ENCODE data around the gene ZNF70.

Gene ZNF70

DNA sequence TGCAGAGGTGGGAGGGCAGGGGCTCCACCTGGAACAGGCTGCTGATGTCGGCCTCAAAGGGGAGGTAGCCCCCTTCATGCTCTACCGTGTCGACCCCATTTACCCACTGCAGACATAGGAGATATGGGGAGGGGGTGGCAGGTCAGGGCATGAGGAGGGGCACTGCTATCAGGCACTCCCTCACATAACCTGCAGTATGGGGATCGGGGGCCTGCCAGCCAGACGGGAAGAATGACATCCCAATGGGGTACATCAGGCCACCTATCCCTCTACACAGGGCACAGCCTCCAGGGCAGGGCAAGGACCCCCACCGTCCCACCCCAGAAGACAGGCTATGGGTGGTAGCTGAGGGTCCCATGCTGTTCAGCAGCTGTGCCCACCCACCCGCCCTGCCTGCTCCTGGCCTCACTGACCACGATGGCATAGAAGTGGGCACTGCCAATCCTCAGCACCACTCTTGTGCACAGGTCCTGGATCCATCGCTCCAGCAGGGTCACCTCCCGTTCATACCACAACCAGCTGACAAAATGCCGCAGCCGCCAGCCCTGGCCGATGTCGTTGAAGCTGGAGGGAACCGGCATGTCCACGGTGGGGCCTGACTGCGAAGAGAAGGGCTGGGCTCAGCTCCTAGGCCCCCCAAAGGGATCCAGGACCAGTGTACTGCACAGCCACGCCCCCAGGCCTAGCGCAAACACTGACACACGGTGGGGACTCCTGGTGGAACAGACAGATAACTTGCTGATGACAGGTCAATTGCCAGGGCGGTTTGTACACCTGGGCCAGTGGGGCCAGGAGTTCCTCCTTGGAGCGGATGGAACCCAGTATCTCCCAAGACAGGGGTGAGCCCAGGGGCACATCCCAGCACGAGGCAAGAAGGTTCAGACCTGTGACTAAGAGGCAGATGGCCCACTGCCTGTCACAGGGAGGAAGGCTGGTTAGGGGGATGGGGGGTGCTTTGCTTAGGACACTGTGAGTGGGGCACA, 36.0 kb downstream of the ZNF70 start:
- no peak for DNase-seq

DNA sequence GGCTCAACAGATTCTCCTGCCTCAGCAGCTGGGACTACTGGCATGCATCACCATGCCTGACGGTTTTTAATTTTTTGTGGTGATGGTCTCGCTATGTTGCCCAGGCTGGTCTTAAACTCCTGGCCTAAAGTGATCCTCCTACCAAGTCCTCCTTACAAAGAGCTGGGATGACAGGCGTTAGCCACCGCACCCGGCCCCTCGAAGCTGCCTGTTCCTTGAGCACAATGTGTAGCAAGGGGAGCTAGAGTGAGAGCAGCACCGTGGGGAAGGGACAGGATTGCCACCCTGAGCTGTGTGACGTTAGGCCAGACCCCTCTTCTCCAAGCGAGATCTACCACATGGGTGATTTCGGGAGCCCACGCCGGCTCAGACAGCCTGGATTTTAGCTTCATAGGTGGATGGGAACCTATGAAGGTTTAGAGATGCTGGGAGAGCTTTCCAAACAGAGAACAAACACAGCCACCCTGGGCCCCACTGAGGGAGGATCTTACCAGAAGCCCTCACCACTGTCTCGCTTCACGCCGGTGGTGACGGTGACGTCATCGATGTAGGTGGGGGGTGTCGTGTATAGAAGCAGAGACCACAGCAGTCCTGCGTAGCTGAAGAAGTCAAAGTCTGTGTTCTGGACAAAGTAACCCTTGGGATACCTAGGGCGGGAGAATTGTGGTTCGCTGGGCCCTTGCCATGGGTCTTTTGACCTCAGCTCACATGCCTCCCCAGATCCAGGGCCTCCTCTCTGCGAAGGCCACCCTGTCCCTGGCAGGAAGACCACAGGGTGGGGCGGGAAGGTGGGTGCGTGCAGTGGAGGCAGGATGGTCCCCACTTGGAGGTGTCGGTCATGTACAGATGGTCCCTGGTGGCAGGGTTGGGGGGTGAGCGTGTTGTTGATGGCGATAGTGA, 37.0 kb downstream of the ZNF70 start:
- no peak for DNase-seq

DNA sequence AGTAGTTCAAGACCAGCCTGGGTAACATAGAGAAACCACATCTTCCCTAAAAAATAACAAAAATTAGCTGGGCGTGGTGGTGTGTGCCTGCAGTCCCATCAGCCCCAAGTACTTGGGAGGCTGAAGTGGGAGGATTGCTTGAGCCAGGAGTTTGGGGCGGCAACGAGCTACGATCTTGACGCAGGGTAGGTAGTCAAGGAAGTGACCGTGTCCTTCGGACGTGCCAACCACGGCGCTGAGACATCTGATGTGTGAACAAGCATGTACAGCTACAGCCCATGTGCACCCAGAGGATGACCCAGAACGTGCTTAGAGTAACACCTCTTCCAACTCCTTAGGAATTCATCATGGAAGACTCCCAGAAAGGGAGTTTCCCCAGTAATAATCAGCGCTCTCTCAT, 38.7 kb downstream of the ZNF70 start:
- DNase-seq: no peak

DNA sequence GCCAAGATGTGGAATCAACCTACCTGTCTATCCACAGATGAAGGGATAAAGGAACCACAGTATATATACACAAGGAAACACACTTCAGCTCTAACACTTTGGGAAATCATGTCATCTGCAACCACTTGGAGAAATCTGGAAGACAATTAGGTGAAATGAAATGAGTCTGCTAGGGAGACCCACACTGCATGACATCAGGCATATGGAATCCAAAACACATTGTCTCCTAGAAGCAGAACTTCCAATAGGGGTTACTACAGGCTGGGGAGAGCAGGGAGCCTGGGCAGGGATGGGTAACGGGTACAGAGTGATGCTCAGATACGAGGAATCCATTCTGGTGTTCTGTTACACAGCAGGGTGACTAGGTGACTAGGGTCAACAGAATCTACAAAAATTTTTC, 41.8 kb downstream of the ZNF70 start:
- DNase-seq: no peak

DNA sequence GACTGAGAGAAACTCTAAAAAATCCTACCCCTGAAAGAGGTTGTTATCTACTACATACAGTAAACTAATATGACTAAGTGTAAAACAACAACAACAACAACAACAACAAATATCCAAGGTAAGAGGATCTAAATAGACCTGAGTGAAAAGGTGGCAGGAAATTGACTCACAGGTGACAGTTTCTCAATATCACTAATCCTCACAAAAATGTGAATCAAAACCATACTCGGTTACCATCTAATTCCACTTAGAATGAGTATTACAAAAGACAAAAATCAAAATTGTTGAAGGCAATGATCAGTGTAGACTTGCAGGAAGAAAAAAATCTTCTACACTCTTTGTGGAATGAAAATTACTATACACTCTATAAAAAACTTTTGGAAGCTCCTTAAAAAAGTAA, 42.6 kb downstream of the ZNF70 start:
- no peak for DNase-seq

DNA sequence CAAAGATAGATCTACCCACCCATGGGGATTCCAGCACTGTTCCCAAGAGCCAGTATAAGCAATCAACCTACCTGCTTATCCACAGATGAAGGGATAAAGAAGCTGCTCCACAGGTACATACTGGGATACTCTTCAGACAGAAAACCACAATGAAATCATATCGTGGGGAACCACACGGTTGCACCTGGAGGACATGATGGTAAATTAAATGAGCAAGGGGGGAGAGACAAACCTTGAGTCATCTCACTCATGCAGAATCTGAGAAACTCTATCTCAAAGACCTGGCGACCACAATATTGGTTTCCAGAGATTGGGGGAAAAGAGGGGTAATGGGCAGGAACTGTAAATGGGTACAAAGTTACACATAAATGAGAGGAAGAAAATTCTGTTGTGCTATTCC, 45.6 kb downstream of the ZNF70 start:
- DNase-seq: peak; percentile 21

DNA sequence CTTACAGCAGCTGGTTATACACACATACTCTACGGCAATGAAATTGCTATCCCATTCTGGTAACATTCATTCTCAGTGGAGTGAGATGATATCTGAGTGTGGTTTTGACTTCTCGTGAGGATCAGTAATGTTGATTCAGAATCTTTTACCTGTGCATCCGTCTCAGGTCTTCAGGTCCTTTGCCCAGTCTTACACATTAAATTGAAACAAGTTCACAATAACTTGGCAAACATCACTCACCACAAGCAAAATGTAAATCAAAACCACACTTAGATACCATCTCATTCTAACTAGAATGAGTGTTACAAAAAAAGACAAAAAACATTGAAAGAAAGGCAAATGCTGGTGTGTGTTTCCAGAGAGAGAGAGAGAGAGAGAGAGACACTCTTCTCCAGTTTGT, 46.1 kb downstream of the ZNF70 start:
- no peak for DNase-seq

DNA sequence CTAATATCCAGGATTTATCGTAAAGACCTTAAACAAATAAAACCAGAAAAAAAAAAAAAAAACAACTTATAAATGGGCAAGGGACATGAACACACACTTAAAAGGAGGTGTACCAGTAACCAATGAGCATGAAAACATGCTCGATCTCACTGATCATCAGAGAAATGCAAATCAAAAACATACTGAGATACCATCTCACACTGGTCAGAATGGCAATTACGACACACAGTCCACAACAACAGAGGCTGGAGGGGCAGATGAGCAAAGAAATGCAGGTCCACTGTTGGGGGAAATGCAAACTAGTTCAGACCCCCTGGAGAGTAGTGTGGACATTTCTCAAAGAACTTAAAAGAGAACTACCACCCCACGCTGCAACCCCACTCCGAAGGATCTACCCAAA, 46.9 kb downstream of the ZNF70 start:
- no peak for DNase-seq

DNA sequence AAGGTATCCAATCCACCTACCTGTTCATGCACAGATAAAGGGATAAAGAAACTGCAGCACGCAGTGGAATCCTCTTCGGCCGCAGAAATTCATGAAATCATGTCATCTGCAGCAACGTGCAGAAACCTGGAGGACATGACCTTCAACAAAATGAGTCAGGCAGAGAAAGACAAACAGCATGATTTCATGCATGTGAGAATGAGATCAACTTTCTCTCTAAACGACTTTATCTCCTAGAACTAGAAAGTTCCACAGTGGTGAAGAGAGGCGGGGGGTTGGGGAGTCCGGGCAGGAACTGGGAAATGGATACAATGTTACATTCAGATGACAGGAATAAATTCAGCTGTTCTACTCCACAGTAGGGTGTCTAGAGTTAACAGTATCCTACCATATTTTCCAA, 50.2 kb downstream of the ZNF70 start:
- DNase-seq: no peak

DNA sequence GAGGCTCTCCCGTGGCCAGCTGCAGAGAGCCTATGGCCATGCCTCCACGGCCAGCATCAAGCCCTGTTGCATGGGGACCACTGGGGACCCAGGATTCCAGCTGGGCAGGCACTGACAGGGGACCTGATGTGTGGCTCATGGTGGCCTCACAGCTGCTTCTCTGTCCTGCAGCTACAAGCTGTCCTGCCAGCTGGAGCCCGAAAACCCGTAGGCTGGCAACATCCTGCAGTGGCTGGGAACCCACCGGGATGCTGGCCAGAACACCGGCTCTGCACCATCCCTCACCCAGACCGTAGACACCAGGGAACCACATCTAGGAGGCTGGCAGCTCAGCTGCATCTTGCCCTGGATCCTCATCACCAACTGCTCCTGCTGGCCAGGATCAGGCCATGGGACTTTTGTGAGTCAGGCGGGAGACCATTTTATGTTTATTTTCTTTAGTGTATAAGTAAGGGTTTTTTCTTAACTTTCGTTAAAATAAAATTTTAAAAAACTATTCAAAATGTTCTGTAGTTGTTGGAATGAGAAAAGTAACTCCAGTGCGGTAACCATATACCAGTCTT, 52.2 kb downstream of the ZNF70 start:
- no peak for DNase-seq

DNA sequence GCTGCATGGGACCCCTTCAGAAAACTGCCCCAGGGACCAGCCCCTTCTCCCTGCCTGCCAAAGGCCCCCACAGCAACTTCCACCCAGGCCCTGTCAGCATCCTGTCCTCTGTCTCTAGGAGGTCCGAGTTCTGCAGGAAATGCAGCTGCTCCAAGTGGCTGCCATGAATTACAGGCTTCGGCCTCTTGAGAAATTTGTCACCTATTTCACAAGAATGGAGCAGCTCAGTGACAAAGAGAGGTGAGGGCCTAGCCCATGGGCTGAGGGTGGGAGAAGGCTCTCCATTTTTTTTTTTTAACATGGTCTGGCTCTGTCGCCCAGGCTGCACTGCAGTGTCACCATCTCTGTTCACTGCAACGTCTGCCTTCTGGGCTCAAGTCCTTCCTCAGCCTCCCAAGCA, 52.8 kb downstream of the ZNF70 start:
- DNase-seq: no peak

DNA sequence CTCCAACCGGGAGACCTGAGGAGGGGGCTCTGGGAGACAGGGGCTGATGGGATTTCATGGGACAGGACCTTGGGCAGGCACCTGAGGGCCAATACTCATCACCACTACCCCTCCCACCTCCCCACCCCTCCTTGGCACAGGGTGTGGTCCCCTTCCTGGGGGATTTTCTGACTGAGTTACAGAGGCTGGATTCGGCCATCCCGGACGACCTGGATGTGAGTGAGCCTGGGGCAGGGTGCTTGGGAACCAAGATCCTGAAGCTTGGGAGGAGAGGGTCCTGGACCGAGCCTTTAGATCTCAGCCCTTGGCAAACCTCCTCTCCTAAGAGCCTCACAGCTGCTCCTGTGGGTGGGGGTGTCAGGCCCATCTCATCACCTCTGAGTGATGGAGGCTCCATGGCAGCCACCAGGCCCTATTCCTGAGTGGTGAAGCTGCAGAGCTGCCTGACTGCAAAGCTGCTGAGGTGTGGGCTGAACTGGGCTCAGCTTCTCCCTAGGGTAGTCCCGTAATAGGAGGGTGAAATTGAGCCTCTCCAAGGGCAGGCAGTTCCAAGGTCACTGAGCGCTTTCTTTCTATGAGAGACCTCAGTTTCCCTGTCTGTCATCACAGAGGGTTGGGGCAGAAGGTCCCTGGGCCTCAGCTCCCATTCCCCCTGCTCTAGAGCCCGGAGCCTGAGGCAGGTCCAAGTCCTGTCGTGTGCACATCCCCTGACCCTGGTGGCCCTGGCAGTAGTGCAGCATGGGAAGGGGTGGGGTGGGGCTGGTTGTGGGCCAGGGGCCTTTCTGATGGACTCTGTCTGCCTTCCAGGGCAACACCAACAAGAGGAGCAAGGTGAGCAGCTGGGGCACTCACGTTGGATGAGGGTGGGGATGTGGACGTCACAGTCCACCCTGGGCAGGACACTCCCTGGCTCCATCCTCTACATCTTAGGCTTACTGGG, 53.6 kb downstream of the ZNF70 start:
- DNase-seq: no peak

DNA sequence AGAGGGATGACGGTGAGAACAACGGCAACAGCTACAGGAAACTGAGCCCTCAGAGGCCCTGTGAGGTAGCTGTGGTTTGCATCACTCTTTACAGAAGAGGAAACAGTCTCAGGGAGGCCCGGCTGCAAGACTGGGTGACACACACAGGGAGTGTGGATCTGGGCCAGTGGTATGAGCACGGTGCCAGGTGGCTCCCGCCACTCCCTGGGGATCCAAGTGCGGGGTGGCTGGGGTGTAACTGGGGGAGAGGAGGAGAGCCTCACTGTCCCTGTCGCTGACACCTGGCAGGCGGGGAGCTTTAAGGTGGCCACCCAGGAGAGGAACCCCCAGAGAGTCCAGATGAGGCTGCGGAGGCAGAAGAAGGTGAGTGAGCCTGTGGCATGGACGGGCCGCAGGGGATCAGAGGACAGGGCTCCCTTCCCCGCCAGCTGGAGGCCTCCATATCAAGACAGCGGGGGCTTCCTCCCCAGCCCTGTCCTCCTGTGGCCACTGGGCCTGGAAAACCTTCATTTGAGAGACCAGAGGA, 54.5 kb downstream of the ZNF70 start:
- peak; percentile 75 for DNase-seq

DNA sequence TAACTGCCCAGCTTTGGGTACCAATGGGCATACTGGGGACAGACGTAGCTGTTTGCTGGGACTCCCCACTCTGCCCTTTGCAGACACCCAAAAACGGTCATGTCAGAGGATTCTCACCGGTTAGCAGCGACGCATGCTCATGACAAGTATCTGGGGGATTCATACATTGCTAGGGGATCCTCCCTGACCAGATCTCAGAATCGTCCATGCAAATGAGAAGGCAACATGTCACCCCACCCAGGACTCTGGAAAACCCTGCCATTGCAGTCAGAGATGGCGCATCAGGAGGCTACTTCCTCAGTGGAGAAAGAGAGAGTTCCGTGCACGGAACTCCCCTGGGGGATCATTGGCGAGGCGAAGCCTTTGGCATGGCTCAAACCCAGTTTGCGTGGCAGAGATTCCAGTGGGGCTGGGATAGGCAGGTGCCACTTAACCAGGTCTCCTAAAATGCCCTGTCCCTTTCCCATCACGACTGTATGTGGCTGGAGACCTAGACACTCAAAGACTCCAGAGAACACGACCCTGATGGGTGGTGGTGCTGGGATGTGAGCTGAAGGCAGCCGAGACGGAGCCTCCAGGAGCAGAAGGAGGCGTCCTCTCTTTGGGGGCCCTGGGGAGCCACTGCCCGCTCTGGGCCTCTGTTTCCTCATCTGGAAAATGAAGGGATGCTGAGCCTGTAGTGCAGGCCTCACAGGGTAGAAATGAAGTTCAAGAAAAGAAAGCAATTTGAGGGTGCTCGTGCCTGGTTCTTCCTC, 55.2 kb downstream of the ZNF70 start:
- DNase-seq: no peak

DNA sequence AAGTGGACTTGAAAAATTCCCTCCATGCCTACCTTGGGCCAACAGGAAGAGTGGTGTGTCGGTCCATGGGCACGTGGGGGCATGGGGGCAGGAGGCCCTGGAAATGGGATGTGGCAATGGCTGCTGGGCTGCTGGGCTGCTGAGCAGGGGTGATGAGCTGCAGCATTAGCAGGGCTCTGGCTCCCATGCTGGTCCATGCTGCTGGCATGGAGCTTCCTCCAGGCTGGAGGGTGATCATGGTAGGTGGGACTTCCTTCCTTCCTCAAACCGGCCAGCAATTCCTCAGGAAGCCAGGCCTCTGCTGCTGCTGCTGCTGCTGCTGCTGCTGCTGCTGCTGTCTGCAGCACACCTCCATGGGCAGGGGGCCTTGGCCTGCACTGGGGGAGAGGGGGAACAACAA, 55.8 kb downstream of the ZNF70 start:
- DNase-seq: no peak

DNA sequence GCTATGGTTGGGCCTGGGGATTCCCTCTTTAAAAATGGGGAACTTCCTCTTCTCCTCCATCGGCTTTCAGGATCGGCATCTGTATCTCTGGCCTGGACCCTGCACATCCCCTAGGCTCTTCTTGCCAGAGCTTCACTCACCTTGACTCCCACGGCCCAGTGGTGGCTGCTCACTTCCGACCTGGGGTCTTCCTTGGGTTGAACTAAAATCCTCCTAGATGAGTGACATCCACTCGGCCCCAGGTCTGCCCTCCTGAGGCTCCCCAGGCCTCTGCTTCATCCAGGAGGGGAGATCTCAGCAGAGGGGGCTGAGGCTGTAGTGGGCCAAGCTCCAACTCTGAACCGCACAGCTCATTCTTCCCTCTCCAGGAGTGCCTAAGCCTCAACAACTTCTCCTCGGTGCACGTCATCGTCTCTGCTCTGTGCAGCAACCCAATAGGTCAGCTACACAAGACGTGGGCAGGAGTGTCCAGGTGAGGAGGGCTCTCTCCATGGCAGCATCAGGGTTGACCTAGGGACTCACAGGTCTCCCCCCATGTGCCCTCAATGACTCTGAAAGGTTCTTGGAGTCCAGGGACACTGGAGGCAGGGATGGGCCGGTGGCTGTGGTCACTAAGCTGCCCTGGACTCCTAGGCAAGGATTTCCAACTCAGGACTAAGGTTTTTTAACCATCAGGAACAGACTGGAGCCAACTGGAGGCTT, 56.8 kb downstream of the ZNF70 start:
- DNase-seq: no peak

DNA sequence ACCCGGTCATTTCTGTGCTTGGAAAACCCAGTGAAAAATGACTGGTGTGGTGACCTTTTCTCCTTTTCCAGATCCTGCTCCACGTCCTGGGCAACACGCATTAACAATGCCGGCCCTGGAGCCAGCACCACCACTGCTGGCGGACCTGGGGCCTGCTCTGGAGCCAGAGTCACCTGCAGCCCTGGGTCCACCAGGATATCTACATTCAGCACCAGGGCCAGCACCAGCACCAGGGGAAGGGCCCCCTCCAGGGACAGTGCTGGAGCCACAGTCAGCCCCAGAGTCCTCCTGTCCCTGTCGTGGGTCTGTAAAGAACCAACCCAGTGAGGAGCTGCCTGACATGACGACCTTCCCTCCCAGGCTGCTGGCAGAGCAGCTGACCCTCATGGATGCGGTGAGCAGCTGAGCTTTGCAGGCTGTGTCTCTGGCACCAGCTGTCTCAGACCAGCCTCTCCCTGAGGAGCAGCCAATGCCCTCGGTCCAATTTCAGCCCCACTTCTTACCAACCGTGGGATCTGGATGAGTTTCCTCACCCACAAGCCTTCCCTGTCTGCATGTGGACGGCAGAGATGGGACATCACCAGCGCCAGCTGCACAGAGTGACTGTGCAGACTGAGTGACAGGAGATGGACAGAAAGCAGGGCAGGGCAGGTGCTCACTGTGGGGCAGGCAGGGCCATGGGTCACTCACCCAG, 58.2 kb downstream of the ZNF70 start:
- no peak for DNase-seq

DNA sequence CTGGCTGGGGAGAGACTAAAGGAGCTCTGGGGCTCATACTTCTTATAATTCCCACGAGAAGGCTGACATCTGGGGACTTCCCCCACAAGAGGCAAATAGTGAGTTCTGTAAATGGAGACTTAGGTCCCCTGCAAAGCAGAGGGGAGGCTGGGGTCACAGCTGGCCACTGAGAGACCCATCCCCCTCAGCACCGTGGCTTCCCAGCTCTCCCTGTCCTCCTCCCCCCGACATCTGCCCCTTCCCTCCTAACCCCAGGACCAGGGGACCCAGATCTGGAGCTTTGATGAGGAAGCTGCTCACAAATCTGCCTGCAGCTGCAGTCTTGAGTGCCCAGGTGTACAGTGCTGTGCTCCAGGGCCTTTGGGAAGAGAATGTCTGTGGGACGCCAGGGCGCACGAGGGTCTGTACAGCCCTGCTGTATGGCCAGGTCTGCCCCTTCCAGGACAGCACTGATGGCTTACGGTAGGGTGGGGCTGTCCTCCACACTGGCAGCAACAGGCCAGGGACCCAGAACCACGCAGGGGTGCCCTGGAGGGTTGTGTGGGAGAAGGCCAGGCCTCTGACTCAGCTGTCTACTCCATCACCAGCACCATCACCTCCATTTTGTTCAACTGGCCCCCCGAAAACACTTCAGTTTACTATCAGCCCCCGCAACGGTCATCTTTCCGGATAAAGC, 59.0 kb downstream of the ZNF70 start:
- DNase-seq: no peak

DNA sequence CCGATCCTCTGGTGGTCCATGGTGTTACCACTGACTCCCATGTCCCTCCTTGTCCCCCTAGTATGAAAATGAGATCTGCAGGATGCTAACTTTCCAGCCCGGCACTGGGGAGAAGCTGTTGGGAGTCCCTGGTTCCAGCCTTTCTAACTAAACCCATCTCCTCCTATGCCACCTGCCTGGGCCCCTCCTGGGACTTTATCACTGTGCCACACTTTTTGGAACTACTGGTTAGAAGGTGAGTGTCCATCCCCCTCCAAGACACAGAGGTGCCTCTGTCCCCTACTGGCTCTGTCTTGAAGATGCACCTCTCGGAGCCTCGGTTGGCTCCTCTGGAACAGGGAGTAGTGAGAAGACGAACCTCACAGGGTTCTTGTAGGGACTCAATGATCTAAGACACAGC, 60.2 kb downstream of the ZNF70 start, which contains the start of gene RGL4:
TSS of gene RGL4 (plus strand) at position 301 of the 400 bp plus-strand sequence. CDS start 1,018 bp downstream, outside the sequence.
- no peak for DNase-seq

Data from activated naive CD4-positive, alpha-beta T cell treated with Interleukin-2 at 50 U/mL for 16 hours (primary cell).